IMR-90 (cell line): ENCODE data around the gene MAP6. TPM values are rescaled to one million over a fixed set of nuclear protein-coding genes. Genes with fewer than 3 reads are reported as not detected.

Experiments
- ATAC-seq: fragments of 200-7000 bp; cut with Tn5 transposase; 2 replicates; pipeline ENCODE4 v1.9.1; 2020; ENCODE audit warnings: low read depth, mild to moderate bottlenecking, moderate library complexity
- BruUV-seq: library from RNA; stranded (reverse); fragments of 400-500 nt; replicated peaks from 2 replicates; lab custom pipeline; 2021; lab: Mats Ljungman, UMichigan
- CTCF ChIA-PET: fragments of 300-600 bp; formaldehyde crosslinking; extraction: SDS; loops from one replicate; lab custom pipeline; 2021; ENCODE audit warnings: antibody characterized with exemption; lab: Yijun Ruan, JAX
- POLR2A ChIA-PET: fragments of 300-600 bp; sonication (Branson Sonifier 250); formaldehyde crosslinking; loops from one replicate; lab custom pipeline; 2022; ENCODE audit warnings: antibody characterized with exemption; ENCODE audit not compliant: unreplicated experiment; lab: Charles Lee
- DNase-seq: peaks from one replicate; pipeline ENCODE4 v3.0.0; 2013
- H2AFZ ChIP-seq: replicated peaks from 2 replicates; pipeline ENCODE3; 2013; ENCODE audit warnings: low read length, mild to moderate bottlenecking; ENCODE audit not compliant: poor library complexity
- H2AK5ac ChIP-seq: 2 replicates; pipeline ENCODE4 v1.6.1; 2013; ENCODE audit warnings: low read depth, low read length, inconsistent platforms
- H2AK9ac ChIP-seq: replicated peaks from 2 replicates; pipeline ENCODE3; 2013; ENCODE audit warnings: mild to moderate bottlenecking, low read depth, low read length, moderate library complexity; ENCODE audit not compliant: poor library complexity
- H2BK120ac ChIP-seq: 2 replicates; pipeline ENCODE4 v1.6.1; 2013; ENCODE audit warnings: low read depth, low read length, inconsistent platforms
- H2BK15ac ChIP-seq: 3 replicates; pipeline ENCODE4 v1.6.1; 2013; ENCODE audit warnings: low read depth, low read length, inconsistent platforms
- H2BK20ac ChIP-seq: 2 replicates; pipeline ENCODE4 v1.6.1; 2013; ENCODE audit warnings: low read depth, mild to moderate bottlenecking, inconsistent platforms, low read length, moderate library complexity
- H2BK5ac ChIP-seq: 2 replicates; pipeline ENCODE4 v1.6.1; 2013; ENCODE audit warnings: mild to moderate bottlenecking, low read depth, low read length, inconsistent platforms; ENCODE audit not compliant: poor library complexity, severe bottlenecking
- H3K14ac ChIP-seq: replicated peaks from 2 replicates; pipeline ENCODE4 v1.6.1; 2013; ENCODE audit warnings: low read depth, low read length, inconsistent platforms
- H3K18ac ChIP-seq: 2 replicates; pipeline ENCODE4 v1.6.1; 2013; ENCODE audit warnings: low read depth, low read length, control low read depth
- H3K23ac ChIP-seq: 2 replicates; pipeline ENCODE4 v1.6.1; 2013; ENCODE audit warnings: low read depth, low read length, inconsistent platforms
- H3K27ac ChIP-seq: 2 replicates; pipeline ENCODE4 v1.5.1; 2013; ENCODE audit warnings: mild to moderate bottlenecking, control low read depth, low read length; ENCODE audit not compliant: insufficient read depth
- H3K27me3 ChIP-seq: 2 replicates; pipeline ENCODE4 v1.6.1; 2013; ENCODE audit warnings: low read length; ENCODE audit not compliant: control insufficient read depth, insufficient read depth
- H3K36me3 ChIP-seq: 2 replicates; pipeline ENCODE4 v1.6.1; 2013; ENCODE audit warnings: low read length, mixed read lengths; ENCODE audit not compliant: control insufficient read depth, insufficient read depth
- H3K4ac ChIP-seq: 2 replicates; pipeline ENCODE4 v1.6.1; 2013; ENCODE audit warnings: low read depth, low read length, inconsistent platforms
- H3K4me1 ChIP-seq: 2 replicates; pipeline ENCODE4 v1.6.1; 2013; ENCODE audit warnings: low read length, mixed read lengths; ENCODE audit not compliant: control insufficient read depth, insufficient read depth
- H3K4me2 ChIP-seq: 2 replicates; pipeline ENCODE4 v1.6.1; 2013; ENCODE audit warnings: low read depth, mild to moderate bottlenecking, control low read depth, low read length, moderate library complexity
- H3K4me3 ChIP-seq: 2 replicates; pipeline ENCODE4 v1.5.1; 2013; ENCODE audit warnings: low read depth, mild to moderate bottlenecking, control low read depth, low read length, moderate library complexity; ENCODE audit not compliant: insufficient read depth
- H3K56ac ChIP-seq: 2 replicates; pipeline ENCODE4 v1.6.1; 2013; ENCODE audit warnings: low read length, inconsistent platforms; ENCODE audit not compliant: insufficient read depth; ENCODE audit errors: extremely low read depth
- H3K79me1 ChIP-seq, 2 experiments: 2 replicates each; pipeline ENCODE4 v1.6.1; 2013; ENCODE audit warnings: low read length in 2 of 2, inconsistent platforms in 1 of 2, low read depth in 1 of 2
- H3K9ac ChIP-seq: 2 replicates; pipeline ENCODE4 v1.6.1; 2013; ENCODE audit warnings: low read depth, low read length, control low read depth
- H3K9me1 ChIP-seq: 2 replicates; pipeline ENCODE4 v1.6.1; 2013; ENCODE audit warnings: low read length, inconsistent platforms; ENCODE audit not compliant: insufficient read depth
- H3K9me3 ChIP-seq: 2 replicates; pipeline ENCODE4 v1.6.1; 2013; ENCODE audit warnings: low read length; ENCODE audit not compliant: control insufficient read depth, insufficient read depth
- H4K20me1 ChIP-seq: 2 replicates; pipeline ENCODE4 v1.6.1; 2013; ENCODE audit warnings: low read length, inconsistent platforms; ENCODE audit not compliant: insufficient read depth
- H4K5ac ChIP-seq: 2 replicates; pipeline ENCODE4 v1.6.1; 2013; ENCODE audit warnings: mild to moderate bottlenecking, low read depth, low read length, control low read depth
- H4K8ac ChIP-seq, 2 experiments: 2 replicates each; pipeline ENCODE4 v1.6.1; 2013; ENCODE audit warnings: low read depth in 2 of 2, low read length in 2 of 2, control low read depth in 1 of 2, inconsistent platforms in 1 of 2
- H4K91ac ChIP-seq: 2 replicates; pipeline ENCODE4 v1.6.1; 2013; ENCODE audit warnings: low read depth, low read length, inconsistent platforms; ENCODE audit not compliant: insufficient read depth
- CEBPB ChIP-seq: IDR thresholded peaks from 2 replicates; pipeline ENCODE4 v1.6.1; 2012; ENCODE audit warnings: low read depth, low read length, improper control_type of control experiment
- ELK1 ChIP-seq: fragments of 150-350 bp; IDR thresholded peaks from 2 replicates; pipeline ENCODE4 v1.6.1; 2016; ENCODE audit warnings: low read depth, mild to moderate bottlenecking, low read length, moderate library complexity, borderline replicate concordance
- FOS ChIP-seq: fragments of 150-350 bp; IDR thresholded peaks from 2 replicates; pipeline ENCODE4 v1.6.1; 2016; ENCODE audit warnings: low read depth, low read length
- MAFK ChIP-seq: IDR thresholded peaks from 2 replicates; pipeline ENCODE4 v1.6.1; 2012; ENCODE audit warnings: low read depth, low read length, improper control_type of control experiment
- MXI1 ChIP-seq: IDR thresholded peaks from 2 replicates; pipeline ENCODE4 v1.6.1; 2012; ENCODE audit warnings: low read depth, mild to moderate bottlenecking, low read length, moderate library complexity, borderline replicate concordance
- RAD21 ChIP-seq: IDR thresholded peaks from 2 replicates; pipeline ENCODE4 v1.6.1; 2012; ENCODE audit warnings: low read length, improper control_type of control experiment
- RCOR1 ChIP-seq: IDR thresholded peaks from 2 replicates; pipeline ENCODE4 v1.6.1; 2012; ENCODE audit warnings: mild to moderate bottlenecking, low read length, improper control_type of control experiment; ENCODE audit not compliant: insufficient replicate concordance
- SMC3 ChIP-seq: fragments of 150-350 bp; IDR thresholded peaks from 2 replicates; pipeline ENCODE4 v1.6.1; 2016; ENCODE audit warnings: low read depth, mild to moderate bottlenecking, antibody characterized with exemption, low read length, moderate library complexity
- USF2 ChIP-seq: fragments of 150-350 bp; IDR thresholded peaks from 2 replicates; pipeline ENCODE4 v1.6.1; 2017; ENCODE audit warnings: mild to moderate bottlenecking, antibody characterized with exemption, low read length, low read depth
- WGBS, 2 experiments: methylation state at CpG; one replicate each; pipeline versions ENCODE4 v1.1.5 to v1.1.7; 2013; ENCODE audit warnings: missing lambda C conversion rate in 2 of 2; ENCODE audit not compliant: insufficient read length in 1 of 2; ENCODE audit errors: extremely low coverage in 2 of 2; 5-methylcytosine and 5-hydroxymethylcytosine counted together
- dilution Hi-C: fragments of 300-500 bp; cut with HindIII; formaldehyde crosslinking; loops from one replicate; pipeline ENCODE4 v1.14.3; 2018; ENCODE audit warnings: low sequenced_read_pairs; ENCODE audit not compliant: unreplicated experiment
- in situ Hi-C: fragments of 300-500 bp; cut with MboI; formaldehyde crosslinking; loops from 3 replicates; pipeline ENCODE4 v1.14.3; 2019; ENCODE audit warnings: low sequenced_read_pairs, inconsistent platforms, mixed read lengths
- intact Hi-C: fragments of 100-400 bp; cut with micrococcal nuclease; formaldehyde crosslinking; loops from 2 replicates; pipeline ENCODE4 v1.10.0; 2022
- polyA plus RNA-seq, 3 experiments: library from polyadenylated mRNA; depleted of rRNA; stranded (reverse); fragments of >200 nt; gene quantifications; 2 replicates each; pipeline ENCODE4 v1.2.3, GENCODE V29; 2012; ENCODE audit warnings: low replicate concordance in 1 of 3
- total RNA-seq: library from RNA; depleted of rRNA; stranded (reverse); fragments of >200 nt; gene quantifications from 2 replicates; pipeline ENCODE4 v1.2.3, GENCODE V29; 2012

The MAP6 gene
- total and polyA plus RNA-seq, 2 of the 4 experiments (the other 2 are of a cell fraction): 3.0 to 3.4 TPM

GRCh38 chr11:75561426-75562047, 107.3 kb downstream of the MAP6 start:
- Histone ChIP-seq H4K5ac (peak overlapping the region; percentile 79), H3K14ac (peak overlapping the region; percentile 91), H3K79me1 (peaks cover 10 to 57% of the 10 kb centered on the region in 2 experiments), H3K36me3 (peaks cover 21% of the 10 kb centered on the region), H2BK20ac (peak overlapping the region; percentile 85), H3K23ac (peak overlapping the region; percentile 95), H3K27me3 (no peaks in the 10 kb centered on the region), H3K4me3 (peak overlapping the region; percentile 61), H2AFZ (peak overlapping the region; percentile 87), H3K9me1 (peaks cover 25% of the 10 kb centered on the region), H4K20me1 (peaks cover 43% of the 10 kb centered on the region), H2BK5ac (peak overlapping the region; percentile 75), H3K4me2 (peak overlapping the region; percentile 80), H4K8ac (peak overlapping the region; percentile 94), H3K9me3 (no peaks in the 10 kb centered on the region), H3K27ac (peak overlapping the region; percentile 96), H3K18ac (peak overlapping the region; percentile 71), H3K4me1 (peaks cover 49% of the 10 kb centered on the region), H2BK120ac (peak overlapping the region; percentile 92), H4K91ac (peak overlapping the region; percentile 90), H3K4ac (peak overlapping the region; percentile 96), H2AK5ac (peak overlapping the region; percentile 88), H3K56ac (peak overlapping the region; percentile 98), H2BK15ac (peak overlapping the region; percentile 53; the same call in 2 of the 3 replicates), H2AK9ac (peak overlapping the region; percentile 94), H3K9ac (peak overlapping the region; percentile 87)
- no CpG with 5 or more reads among the region's 21 CpGs for WGBS, 2 experiments
- CTCF ChIA-PET: interaction anchor here (1.0 kb wide), 2 partner anchors 41 to 154 kb away, joined by 3 read pairs; no protein-coding TSS in a partner anchor
- TF ChIP-seq ELK1: no peak
- TF ChIP-seq MAFK: no peak
- TF ChIP-seq RAD21: no peak
- TF ChIP-seq SMC3: no peak
- TF ChIP-seq FOS: no peak
- no peak for TF ChIP-seq RCOR1
- no peak for TF ChIP-seq USF2
- no peak for TF ChIP-seq CEBPB
- TF ChIP-seq MXI1: no peak
- in situ Hi-C loops (no loop called here), dilution Hi-C loops (no loop called here), intact Hi-C loops (loop anchor here (2.0 kb wide), 1 partner anchor 35 kb away; no protein-coding TSS in a partner anchor)
- ATAC-seq (no peak), DNase-seq (no peak)
- no TSS peak for BruUV-seq
- POLR2A ChIA-PET: interaction anchor here (0.6 to 2.3 kb wide), 2 partner anchors 15 to 21 kb away, joined by 3 to 8 read pairs; no protein-coding TSS in a partner anchor
